ENCODE data around the gene GPR89B. TPM values are rescaled to one million over a fixed set of nuclear protein-coding genes. Genes with fewer than 3 reads are reported as not detected.

The GPR89B gene
- total RNA-seq, 1 donor from 2014 or later, result 13.5 TPM

- Mint-ChIP-seq H3K36me3 (ENCODE audit: low read depth, unreplicated experiment) (no peaks in the 10 kb centered on the region), H3K9me3 (ENCODE audit: unreplicated experiment) (no peaks in the 10 kb centered on the region), H3K4me3 (ENCODE audit: unreplicated experiment) (no peak overlapping the region), H3K4me1 (ENCODE audit: unreplicated experiment) (peaks cover 15% of the 10 kb centered on the region), H3K27me3 (ENCODE audit: unreplicated experiment) (no peaks in the 10 kb centered on the region), H3K27ac (ENCODE audit: unreplicated experiment) (no peak overlapping the region)
- TF ChIP-seq CTCF (IDR thresholded peaks at IDR 0.05; ENCODE audit: unreplicated experiment), result no peak
- DNase-seq (ENCODE audit: low spot score), result no peak
These were observed 36.0 kb upstream of the GPR89B start for GRCh38 chr1:147892216-147892615.

- Mint-ChIP-seq H3K27ac (ENCODE audit: unreplicated experiment) (no peak overlapping the region), H3K9me3 (ENCODE audit: unreplicated experiment) (no peaks in the 10 kb centered on the region), H3K27me3 (ENCODE audit: unreplicated experiment) (no peaks in the 10 kb centered on the region), H3K4me1 (ENCODE audit: unreplicated experiment) (peaks cover 15% of the 10 kb centered on the region), H3K36me3 (ENCODE audit: low read depth, unreplicated experiment) (no peaks in the 10 kb centered on the region), H3K4me3 (ENCODE audit: unreplicated experiment) (no peak overlapping the region)
- peak; percentile 26 for DNase-seq (ENCODE audit: low spot score)
- TF ChIP-seq CTCF (IDR thresholded peaks at IDR 0.05; ENCODE audit: unreplicated experiment), result peak; percentile 99
These were observed 35.4 kb upstream of the GPR89B start for GRCh38 chr1:147892731-147893214.

- H3K36me3 Mint-ChIP-seq (ENCODE audit: low read depth, unreplicated experiment), result no peaks in the 10 kb centered on the region
- H3K4me3 Mint-ChIP-seq (ENCODE audit: unreplicated experiment), result no peak overlapping the region
- no peaks in the 10 kb centered on the region for H3K27me3 Mint-ChIP-seq (ENCODE audit: unreplicated experiment)
- TF ChIP-seq CTCF (IDR thresholded peaks at IDR 0.05; ENCODE audit: unreplicated experiment), result no peak
- peaks cover 6% of the 10 kb centered on the region for H3K4me1 Mint-ChIP-seq (ENCODE audit: unreplicated experiment)
- no peak overlapping the region for H3K27ac Mint-ChIP-seq (ENCODE audit: unreplicated experiment)
- no peaks in the 10 kb centered on the region for H3K9me3 Mint-ChIP-seq (ENCODE audit: unreplicated experiment)
- no peak for DNase-seq (ENCODE audit: low spot score)
These were observed 33.1 kb upstream of the GPR89B start for GRCh38 chr1:147895123-147895522.

GRCh38 chr1:147897029-147897752, 31.0 kb upstream of the GPR89B start:
- Mint-ChIP-seq H3K36me3 (ENCODE audit: low read depth, unreplicated experiment) (no peaks in the 10 kb centered on the region), H3K9me3 (ENCODE audit: unreplicated experiment) (no peaks in the 10 kb centered on the region), H3K4me3 (ENCODE audit: unreplicated experiment) (no peak overlapping the region), H3K27me3 (ENCODE audit: unreplicated experiment) (no peaks in the 10 kb centered on the region), H3K4me1 (ENCODE audit: unreplicated experiment) (no peaks in the 10 kb centered on the region), H3K27ac (ENCODE audit: unreplicated experiment) (no peak overlapping the region)
- no peak for TF ChIP-seq CTCF (IDR thresholded peaks at IDR 0.05; ENCODE audit: unreplicated experiment)
- no peak for DNase-seq (ENCODE audit: low spot score)

- Mint-ChIP-seq H3K9me3 (ENCODE audit: unreplicated experiment) (no peaks in the 10 kb centered on the region), H3K4me3 (ENCODE audit: unreplicated experiment) (no peak overlapping the region), H3K27me3 (ENCODE audit: unreplicated experiment) (no peaks in the 10 kb centered on the region), H3K36me3 (ENCODE audit: low read depth, unreplicated experiment) (no peaks in the 10 kb centered on the region), H3K27ac (ENCODE audit: unreplicated experiment) (no peak overlapping the region), H3K4me1 (ENCODE audit: unreplicated experiment) (no peaks in the 10 kb centered on the region)
- no peak for TF ChIP-seq CTCF (IDR thresholded peaks at IDR 0.05; ENCODE audit: unreplicated experiment)
- no peak for DNase-seq (ENCODE audit: low spot score)
These were observed 30.4 kb upstream of the GPR89B start for GRCh38 chr1:147897789-147898188.
